NCI-H748 (cell line): Measurements from ENCODE around the gene SUPT3H.

Experiments
- DNase-seq: peaks from one replicate; lab custom pipeline; 2025; ENCODE audit not compliant: unreplicated experiment; lab: John Stamatoyannopoulos, UW

Gene SUPT3H

GRCh38 chr6:44855562-44856411 is 521.9 kb downstream of the SUPT3H start:
- no peak for DNase-seq

GRCh38 chr6:44854712-44855443 is 522.9 kb downstream of the SUPT3H start:
- DNase-seq: no peak

GRCh38 chr6:44851176-44851575 is 526.6 kb downstream of the SUPT3H start:
- DNase-seq: no peak

- no peak for DNase-seq
These were observed 527.4 kb downstream of the SUPT3H start for GRCh38 chr6:44850312-44850711.

- no peak for DNase-seq
These were observed 527.9 kb downstream of the SUPT3H start for GRCh38 chr6:44849806-44850205.

GRCh38 chr6:44843734-44844133 is 534.0 kb downstream of the SUPT3H start:
- DNase-seq: no peak

GRCh38 chr6:44842616-44843015 is 535.1 kb downstream of the SUPT3H start:
- DNase-seq: no peak

- DNase-seq: no peak
These were observed 535.9 kb downstream of the SUPT3H start for GRCh38 chr6:44841829-44842228.

GRCh38 chr6:44837741-44838140 is 540.0 kb downstream of the SUPT3H start:
- no peak for DNase-seq

GRCh38 chr6:44837255-44837654 is 540.5 kb downstream of the SUPT3H start:
- DNase-seq: no peak

GRCh38 chr6:44833248-44833647 is 544.5 kb downstream of the SUPT3H start:
- DNase-seq: no peak

- no peak for DNase-seq
These were observed 546.6 kb downstream of the SUPT3H start for GRCh38 chr6:44831002-44831610.

GRCh38 chr6:44829836-44830235 is 547.9 kb downstream of the SUPT3H start:
- no peak for DNase-seq

- DNase-seq: no peak
These were observed 549.0 kb downstream of the SUPT3H start for GRCh38 chr6:44828780-44829179.

- no peak for DNase-seq
These were observed 551.6 kb downstream of the SUPT3H start for GRCh38 chr6:44826025-44826676.

- no peak for DNase-seq
These were observed 552.5 kb downstream of the SUPT3H start for GRCh38 chr6:44825273-44825672.

- DNase-seq: no peak
These were observed 553.2 kb downstream of the SUPT3H start for GRCh38 chr6:44824567-44824966.

GRCh38 chr6:44820759-44821158 is 557.0 kb downstream of the SUPT3H start:
- DNase-seq: no peak

- no peak for DNase-seq
These were observed 557.4 kb downstream of the SUPT3H start for GRCh38 chr6:44820321-44820720.

- no peak for DNase-seq
These were observed 566.3 kb downstream of the SUPT3H start for GRCh38 chr6:44811456-44811855.

- no peak for DNase-seq
These were observed 568.5 kb downstream of the SUPT3H start for GRCh38 chr6:44809258-44809657.
